Lung (tissue), 12 donors: ENCODE results near the gene RPS15A. TPM values are rescaled to one million over a fixed set of nuclear protein-coding genes. Genes with fewer than 3 reads are reported as not detected.
A peak's percentile ranks its signal among the peaks of the same experiment; 100 is the strongest.

Experiments used
- ATAC-seq: fragments of 200-7000 bp; cut with Tn5 transposase; one replicate; pipeline ENCODE4 v1.9.1; 2020; ENCODE audit warnings: moderate number of reproducible peaks; ENCODE audit not compliant: insufficient read depth, low FRiP score
- DNase-seq, 3 donors: peaks; one replicate each; pipeline ENCODE4 v3.0.0-alpha.2; 2013 to 2017
- H3K27ac ChIP-seq, 2 donors: one replicate each; pipeline ENCODE4 v1.5.1; 2013; ENCODE audit warnings: mild to moderate bottlenecking in 2 of 2, moderate library complexity in 2 of 2, control low read depth in 1 of 2, inconsistent platforms in 1 of 2, low read depth in 1 of 2, low read length in 1 of 2
- H3K27me3 ChIP-seq, 3 donors: one replicate each; pipeline ENCODE4 v1.5.1; 2013; ENCODE audit warnings: low read length in 2 of 3; ENCODE audit not compliant: control insufficient read depth in 3 of 3, insufficient read depth in 3 of 3
- H3K36me3 ChIP-seq, 4 donors: one replicate each; pipeline ENCODE4 v1.5.1; 2013; ENCODE audit warnings: low read length in 4 of 4, mild to moderate bottlenecking in 1 of 4, moderate library complexity in 1 of 4; ENCODE audit not compliant: control insufficient read depth in 4 of 4, insufficient read depth in 4 of 4
- H3K4me1 ChIP-seq, 5 donors: one replicate each; pipeline ENCODE4 v1.5.1; 2013; ENCODE audit warnings: low read length in 5 of 5, mild to moderate bottlenecking in 2 of 5, moderate library complexity in 1 of 5; ENCODE audit not compliant: control insufficient read depth in 5 of 5, insufficient read depth in 5 of 5
- H3K4me3 ChIP-seq: one replicate; pipeline ENCODE4 v1.5.1; 2013; ENCODE audit warnings: mild to moderate bottlenecking, control low read depth, moderate library complexity
- H3K9ac ChIP-seq, 2 donors: one replicate each; pipeline ENCODE4 v1.5.1; 2013; ENCODE audit warnings: low read length in 2 of 2, control low read depth in 1 of 2; ENCODE audit not compliant: insufficient read depth in 1 of 2
- H3K9me3 ChIP-seq, 4 donors: one replicate each; pipeline ENCODE4 v1.5.1; 2013; ENCODE audit warnings: low read length in 3 of 4, mild to moderate bottlenecking in 1 of 4, moderate library complexity in 1 of 4; ENCODE audit not compliant: control insufficient read depth in 4 of 4, insufficient read depth in 3 of 4
- WGBS, 2 donors: extraction: QIAGEN DNeasy Blood & Tissue Kit; methylation state at CpG; one replicate each; pipeline ENCODE4 v1.1.7; 2013; 5-methylcytosine and 5-hydroxymethylcytosine counted together
- polyA plus RNA-seq, 2 donors: library from polyadenylated mRNA; stranded (reverse); fragments of 200-250 nt; gene quantifications; one replicate each; pipeline ENCODE4 v1.2.1, GENCODE V29; 2013
- total RNA-seq, 2 donors: library from RNA; depleted of rRNA in 1 of 2; stranded (reverse); fragments of >200 nt in 1 of 2; gene quantifications; one replicate each; pipeline ENCODE4 v1.2.1, GENCODE V29; 2014 to 2021
- TF ChIP-seq, protein P1 (sequence below): IDR thresholded peaks from 2 replicates; pipeline ENCODE4 v1.5.1; 2012; ENCODE audit warnings: mild to moderate bottlenecking; ENCODE audit errors: control extremely low read depth, extremely low read depth
- donor health status: control.
- donor health status: control.
- donor health status: Bipolar disorder and iron deficiency.
- donor health status: healthy.
- donor health status: DM: yes; HTN: yes; CAD: no.

Gene RPS15A
- total and polyA plus RNA-seq, 4 donors, result 887 to 3,620 (median 2,162) TPM

DNA sequence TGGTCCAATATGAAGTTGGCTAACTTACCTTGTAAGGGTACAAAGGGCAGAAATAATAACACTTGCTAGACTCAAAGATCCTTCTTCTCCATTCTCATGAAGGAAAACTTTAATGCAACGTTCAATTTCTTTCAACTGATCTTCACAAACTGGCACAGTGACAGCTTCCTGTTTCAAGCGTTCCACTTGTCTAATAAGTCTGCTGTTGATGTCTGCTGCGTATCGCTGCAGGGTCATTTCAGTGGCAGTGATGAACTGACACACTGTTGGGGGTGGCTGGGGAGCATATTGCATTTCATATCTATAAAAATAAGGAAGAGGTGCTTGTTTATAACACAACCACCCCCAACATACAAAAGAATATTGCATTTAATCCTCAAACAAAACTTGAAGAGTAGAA, 44.7 kb upstream of the RPS15A start:
- no peak overlapping the region for H3K27ac ChIP-seq
- no peaks in the 10 kb centered on the region for H3K4me1 ChIP-seq
- ATAC-seq, result no peak
- TF ChIP-seq, protein P1, sequence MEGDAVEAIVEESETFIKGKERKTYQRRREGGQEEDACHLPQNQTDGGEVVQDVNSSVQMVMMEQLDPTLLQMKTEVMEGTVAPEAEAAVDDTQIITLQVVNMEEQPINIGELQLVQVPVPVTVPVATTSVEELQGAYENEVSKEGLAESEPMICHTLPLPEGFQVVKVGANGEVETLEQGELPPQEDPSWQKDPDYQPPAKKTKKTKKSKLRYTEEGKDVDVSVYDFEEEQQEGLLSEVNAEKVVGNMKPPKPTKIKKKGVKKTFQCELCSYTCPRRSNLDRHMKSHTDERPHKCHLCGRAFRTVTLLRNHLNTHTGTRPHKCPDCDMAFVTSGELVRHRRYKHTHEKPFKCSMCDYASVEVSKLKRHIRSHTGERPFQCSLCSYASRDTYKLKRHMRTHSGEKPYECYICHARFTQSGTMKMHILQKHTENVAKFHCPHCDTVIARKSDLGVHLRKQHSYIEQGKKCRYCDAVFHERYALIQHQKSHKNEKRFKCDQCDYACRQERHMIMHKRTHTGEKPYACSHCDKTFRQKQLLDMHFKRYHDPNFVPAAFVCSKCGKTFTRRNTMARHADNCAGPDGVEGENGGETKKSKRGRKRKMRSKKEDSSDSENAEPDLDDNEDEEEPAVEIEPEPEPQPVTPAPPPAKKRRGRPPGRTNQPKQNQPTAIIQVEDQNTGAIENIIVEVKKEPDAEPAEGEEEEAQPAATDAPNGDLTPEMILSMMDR, result no peak
- 33 to 44% methylated on average over 4 of the region's 4 CpGs for WGBS, 2 donors
- H3K9me3 ChIP-seq, result no peaks in the 10 kb centered on the region
- H3K4me3 ChIP-seq, result no peak overlapping the region
- H3K27me3 ChIP-seq, result no peaks in the 10 kb centered on the region
- H3K36me3 ChIP-seq, result peaks cover 44 to 82% (median 59%) of the 10 kb centered on the region in 4 donors
- no peak overlapping the region for H3K9ac ChIP-seq
- DNase-seq, result peak in 2 of 3 donors; percentile 3 to 20

DNA sequence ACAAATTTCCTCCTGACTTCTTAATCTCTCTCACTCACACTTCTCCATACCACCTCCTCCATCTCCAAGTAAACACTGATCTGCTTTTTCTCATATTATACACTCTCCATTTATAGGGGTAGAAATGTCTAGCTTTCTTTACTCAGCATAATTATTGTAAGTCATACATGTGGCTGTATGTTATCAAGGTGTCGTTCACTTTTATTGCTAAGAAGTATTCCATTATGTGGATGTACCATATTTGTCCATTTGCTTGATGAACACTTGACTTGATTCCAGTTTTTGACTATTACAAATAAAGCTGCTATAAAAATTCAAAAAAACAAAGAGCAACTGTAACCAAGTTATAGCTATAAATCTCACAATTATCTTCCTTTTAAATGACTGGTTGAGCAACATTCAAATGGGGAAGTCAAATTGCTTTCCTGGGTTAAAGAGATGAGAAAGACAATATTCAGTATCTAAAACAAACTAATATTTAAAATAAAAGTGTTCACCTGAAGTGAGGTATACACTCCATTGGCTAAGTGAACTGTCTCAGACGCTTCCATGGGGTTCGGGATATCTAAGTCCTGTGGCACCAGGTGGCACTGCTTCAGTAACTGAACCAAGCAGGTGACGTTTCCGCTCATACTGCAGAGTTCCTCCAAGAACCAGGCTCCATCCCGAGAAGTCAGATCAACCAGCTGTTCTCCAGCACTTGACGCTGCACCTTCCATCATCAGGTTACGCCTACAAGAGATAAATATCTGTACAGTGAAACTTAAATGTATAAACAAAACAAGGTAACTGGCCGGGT, 43.8 kb upstream of the RPS15A start:
- H3K27ac ChIP-seq, result no peak overlapping the region
- no peak for ATAC-seq
- DNase-seq, result no peak
- H3K27me3 ChIP-seq, result no peaks in the 10 kb centered on the region
- no peak overlapping the region for H3K9ac ChIP-seq
- H3K36me3 ChIP-seq, result peaks cover 43 to 82% (median 58%) of the 10 kb centered on the region in 4 donors
- 92 to 94% methylated on average over 9 of the region's 9 CpGs for WGBS, 2 donors
- no peak overlapping the region for H3K4me3 ChIP-seq
- TF ChIP-seq, protein P1, result no peak
- H3K9me3 ChIP-seq, result no peaks in the 10 kb centered on the region
- no peaks in the 10 kb centered on the region for H3K4me1 ChIP-seq

DNA sequence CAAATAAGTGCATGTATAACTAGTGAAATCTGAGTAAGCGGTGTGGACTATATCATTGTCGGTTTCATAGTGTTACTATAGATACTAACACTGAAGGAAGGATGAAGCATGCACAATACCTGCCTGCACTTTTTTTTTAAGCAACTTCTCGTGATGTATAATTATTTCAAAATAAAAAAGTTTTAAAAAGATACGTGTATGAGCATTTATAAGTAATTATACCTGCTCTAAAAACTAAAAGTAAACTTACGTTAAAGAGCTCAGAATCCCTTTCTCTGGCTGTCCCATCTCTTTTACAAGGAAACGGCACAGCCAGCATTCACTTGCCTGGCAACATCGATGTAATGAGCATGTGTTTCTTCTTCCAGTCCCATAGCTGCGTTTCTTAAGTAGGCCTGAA, 42.5 kb upstream of the RPS15A start:
- DNase-seq (no peak), ATAC-seq (no peak)
- H3K36me3 ChIP-seq, result peaks cover 44 to 79% (median 56%) of the 10 kb centered on the region in 4 donors
- no peak overlapping the region for H3K4me3 ChIP-seq
- WGBS, 2 donors, result 92 to 97% methylated on average over 8 of the region's 8 CpGs
- H3K27ac ChIP-seq, result no peak overlapping the region
- TF ChIP-seq, protein P1, result no peak
- no peaks in the 10 kb centered on the region for H3K27me3 ChIP-seq
- no peaks in the 10 kb centered on the region for H3K4me1 ChIP-seq
- no peak overlapping the region for H3K9ac ChIP-seq
- no peaks in the 10 kb centered on the region for H3K9me3 ChIP-seq
